HL-60/S4 (cell line): ENCODE results near the gene ZNF682.
"Not testable (repeated sequence)": the region's sequence is repeated elsewhere in the genome, so short reads cannot be mapped to it uniquely, and the experiment has no call there.

Experiments used
- in situ Hi-C: fragments of 300-500 bp; cut with MboI; formaldehyde crosslinking; loops from 2 replicates; pipeline ENCODE4 v1.14.3; 2022; ENCODE audit warnings: low sequenced_read_pairs

Gene ZNF682

DNA sequence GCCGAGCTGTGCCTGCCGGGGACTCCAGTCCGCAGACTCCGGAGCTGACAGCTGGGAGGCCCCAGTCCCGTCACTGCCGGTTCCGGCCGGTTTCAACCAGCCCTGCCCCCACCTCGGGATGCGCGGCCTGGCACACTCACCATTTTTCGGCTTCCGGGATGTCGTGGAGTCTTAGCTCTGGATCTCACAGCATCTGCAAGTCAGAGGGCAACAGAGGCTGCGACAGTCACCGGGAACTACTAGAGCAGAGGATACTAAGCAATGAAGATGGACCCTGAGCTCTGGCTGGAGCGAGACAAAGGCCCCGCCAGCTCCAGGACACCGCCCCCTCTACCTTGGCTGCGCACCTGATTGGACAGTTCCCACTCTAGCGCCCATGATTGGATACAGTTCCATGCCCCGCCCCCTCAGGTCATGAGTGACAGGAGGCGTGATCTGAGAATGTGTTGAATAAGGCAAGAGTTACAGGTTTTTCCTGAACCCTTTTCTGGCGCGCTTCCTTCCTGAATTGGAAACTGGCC is at the start of gene ZNF682:
Gene ZNF682, minus strand, starts transcription at position 303 of the 521 bp plus-strand sequence. Its CDS starts 160 bp downstream, at position 143.
- in situ Hi-C loops: no loop called here

DNA sequence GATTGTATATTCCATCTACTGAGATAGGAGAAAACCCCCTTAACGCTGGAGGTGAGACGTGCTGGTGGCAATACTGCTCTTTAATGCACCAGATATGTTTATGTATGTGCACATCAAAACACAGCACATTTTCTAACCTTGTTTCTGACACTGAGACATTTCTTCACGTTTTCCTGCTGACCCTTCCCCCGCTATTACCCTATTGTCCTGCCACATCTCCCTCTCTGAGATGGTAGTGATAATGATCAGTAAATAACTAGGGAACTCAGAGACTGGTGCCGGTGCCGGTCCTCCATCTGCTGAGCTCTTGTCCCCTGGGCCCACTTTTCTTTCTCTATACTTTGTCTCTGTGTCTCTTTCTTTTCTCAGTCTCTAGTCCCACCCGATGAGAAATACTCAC is 43.6 kb upstream of the ZNF682 start:
- in situ Hi-C loops: not testable (repeated sequence)

GRCh38 chr19:20082232-20082833 is 43.0 kb upstream of the ZNF682 start:
- in situ Hi-C loops: not testable (repeated sequence)

DNA sequence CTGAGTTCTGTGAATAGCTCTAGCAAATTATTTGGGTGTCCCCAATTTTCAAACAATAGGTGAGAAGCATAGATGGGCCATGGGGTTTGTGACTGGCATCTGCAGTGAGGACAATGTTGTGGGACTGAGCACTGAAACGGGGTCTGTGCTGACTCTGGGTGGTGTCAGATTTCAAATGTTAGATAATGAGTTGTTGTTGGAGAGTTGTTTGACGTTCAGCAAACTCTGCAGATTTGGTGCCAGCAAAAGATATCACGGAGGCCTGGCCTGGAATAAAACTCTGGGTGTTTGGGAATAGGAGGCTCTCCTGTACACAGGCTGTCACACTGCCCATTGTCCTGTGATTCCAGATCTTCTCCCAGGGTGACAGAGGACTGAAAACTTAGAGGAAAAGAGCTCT is 41.4 kb upstream of the ZNF682 start:
- in situ Hi-C loops: no loop called here

DNA sequence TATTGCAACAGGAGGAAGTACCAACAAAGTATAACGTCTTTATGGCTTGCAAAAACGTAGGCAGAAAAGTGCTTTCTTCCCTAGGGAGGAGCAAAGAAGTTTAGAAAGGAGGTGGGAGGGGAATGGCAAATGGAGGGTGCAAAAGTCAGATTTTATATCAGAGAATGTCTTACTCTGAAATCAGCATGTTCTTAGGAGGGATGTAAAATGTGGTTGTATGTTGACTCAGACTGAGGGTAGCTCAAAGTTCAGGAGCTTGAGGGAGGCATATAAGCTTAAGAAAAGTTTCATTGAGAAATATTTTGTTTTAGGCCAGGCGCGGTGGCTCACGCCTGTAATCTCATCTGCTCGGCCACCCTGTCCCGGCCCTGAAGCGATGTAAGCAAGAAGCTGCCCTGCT is 40.2 kb upstream of the ZNF682 start:
- in situ Hi-C loops: no loop called here

DNA sequence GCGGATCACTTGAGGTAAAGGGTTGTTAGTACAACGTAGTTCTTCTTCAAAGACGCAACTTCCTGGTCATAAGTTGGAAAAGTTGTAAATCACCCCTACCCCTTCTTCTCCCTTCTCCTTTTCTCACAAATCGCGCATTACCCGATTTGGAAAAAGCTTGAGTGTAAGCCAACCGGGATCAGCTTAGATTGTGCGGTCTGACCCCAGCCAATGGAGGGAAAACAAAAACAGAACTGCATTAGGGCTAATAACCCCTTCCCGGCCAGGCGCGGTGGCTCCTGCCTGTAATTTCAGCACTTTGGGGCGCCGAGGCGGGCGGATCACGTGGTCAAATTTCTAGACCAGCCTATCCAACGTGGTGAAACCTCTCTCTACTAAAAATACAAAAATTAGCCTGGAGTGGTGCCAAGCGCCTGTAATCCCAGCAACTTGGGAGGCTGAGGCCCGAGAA is 39.3 kb upstream of the ZNF682 start:
- in situ Hi-C loops: no loop called here

- in situ Hi-C loops: no loop called here
These were observed 38.6 kb upstream of the ZNF682 start, which contains the start of gene ZNF90 for GRCh38 chr19:20077791-20078463. ZNF90 (plus strand) TSS chr19:20078000; CDS start chr19:20078133, 133 bp downstream.

- in situ Hi-C loops: no loop called here
These were observed 33.6 kb upstream of the ZNF682 start for GRCh38 chr19:20072936-20073335.

DNA sequence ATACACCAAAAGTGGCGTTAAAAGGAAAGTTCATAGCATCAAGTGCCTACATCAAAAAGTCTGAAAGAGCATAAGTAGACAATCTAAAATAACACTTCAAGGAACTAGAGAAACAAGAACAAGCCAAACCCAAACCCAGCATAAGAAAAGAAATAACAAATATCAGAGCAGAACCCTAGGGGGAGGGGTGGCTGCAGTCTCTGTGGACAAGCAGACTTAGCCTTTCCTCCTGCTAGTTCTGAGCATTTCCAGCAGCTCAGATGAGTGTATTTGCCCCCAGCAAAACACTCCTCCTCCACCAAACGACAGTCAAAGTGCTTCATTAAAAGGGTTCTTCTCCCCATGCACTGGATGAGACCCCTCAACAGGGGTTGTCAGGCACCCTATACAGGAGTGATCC is 31.4 kb upstream of the ZNF682 start:
- in situ Hi-C loops: no loop called here

DNA sequence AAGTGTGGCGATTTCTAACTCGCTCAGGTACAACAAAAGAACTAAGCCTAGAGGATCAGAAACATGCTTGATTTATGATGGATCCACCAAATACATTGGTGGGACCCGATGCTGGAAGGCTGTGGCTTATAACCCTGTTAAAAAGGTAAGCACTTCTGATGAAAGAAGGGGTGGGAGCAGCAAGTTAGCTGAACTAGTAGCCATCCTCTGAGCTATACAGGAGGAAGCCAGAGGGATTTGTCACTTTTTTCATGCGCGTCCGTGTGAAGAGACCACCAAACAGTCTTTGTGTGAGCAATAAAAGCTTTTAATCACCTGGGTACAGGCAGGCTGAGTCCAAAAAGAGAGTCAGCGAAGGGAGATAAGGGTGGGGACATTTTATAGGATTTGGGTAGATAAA is 29.3 kb upstream of the ZNF682 start:
- in situ Hi-C loops: not testable (repeated sequence)

DNA sequence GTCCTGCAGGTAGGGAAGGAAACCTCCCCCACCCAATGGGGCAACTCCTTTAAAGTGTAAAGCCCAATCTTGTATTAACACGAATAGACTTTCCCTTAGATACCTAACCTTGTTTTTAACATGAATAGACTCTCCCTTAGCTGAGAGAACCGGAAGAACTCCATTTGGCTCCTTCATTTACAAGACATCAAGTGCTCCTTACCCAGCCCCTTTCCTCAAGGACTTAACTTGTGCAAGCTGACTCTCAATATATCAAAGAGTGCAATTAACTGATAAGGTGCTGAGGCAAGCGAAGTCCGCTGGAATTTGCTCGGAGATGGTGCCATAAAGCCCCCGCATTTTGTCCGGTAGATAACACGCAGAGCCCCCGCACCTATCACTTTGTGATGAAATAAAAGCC is 28.6 kb upstream of the ZNF682 start:
- in situ Hi-C loops: no loop called here

DNA sequence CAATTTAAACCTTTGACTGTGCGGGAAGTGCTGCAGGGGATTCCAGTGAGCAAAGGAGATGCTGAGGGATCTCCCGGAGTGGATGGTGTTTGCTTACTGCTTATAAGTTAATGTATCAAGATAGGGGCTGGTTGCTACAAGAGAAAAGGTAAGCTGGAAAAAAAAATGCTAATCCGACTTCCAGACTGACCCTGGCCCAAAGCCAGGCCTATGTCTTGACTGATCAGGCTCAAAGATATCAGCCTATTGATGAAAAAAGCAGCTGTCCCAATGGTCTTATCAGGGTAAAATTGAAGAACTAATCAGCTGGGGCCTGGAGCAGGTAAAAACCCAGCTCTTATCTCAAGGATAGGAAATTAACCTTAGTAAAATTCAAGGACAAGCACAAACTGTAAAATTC is 27.6 kb upstream of the ZNF682 start:
- in situ Hi-C loops: no loop called here

GRCh38 chr19:20060282-20060681 is 21.0 kb upstream of the ZNF682 start:
- in situ Hi-C loops: no loop called here

- in situ Hi-C loops: not testable (repeated sequence)
These were observed 19.4 kb upstream of the ZNF682 start for GRCh38 chr19:20058738-20059137.

DNA sequence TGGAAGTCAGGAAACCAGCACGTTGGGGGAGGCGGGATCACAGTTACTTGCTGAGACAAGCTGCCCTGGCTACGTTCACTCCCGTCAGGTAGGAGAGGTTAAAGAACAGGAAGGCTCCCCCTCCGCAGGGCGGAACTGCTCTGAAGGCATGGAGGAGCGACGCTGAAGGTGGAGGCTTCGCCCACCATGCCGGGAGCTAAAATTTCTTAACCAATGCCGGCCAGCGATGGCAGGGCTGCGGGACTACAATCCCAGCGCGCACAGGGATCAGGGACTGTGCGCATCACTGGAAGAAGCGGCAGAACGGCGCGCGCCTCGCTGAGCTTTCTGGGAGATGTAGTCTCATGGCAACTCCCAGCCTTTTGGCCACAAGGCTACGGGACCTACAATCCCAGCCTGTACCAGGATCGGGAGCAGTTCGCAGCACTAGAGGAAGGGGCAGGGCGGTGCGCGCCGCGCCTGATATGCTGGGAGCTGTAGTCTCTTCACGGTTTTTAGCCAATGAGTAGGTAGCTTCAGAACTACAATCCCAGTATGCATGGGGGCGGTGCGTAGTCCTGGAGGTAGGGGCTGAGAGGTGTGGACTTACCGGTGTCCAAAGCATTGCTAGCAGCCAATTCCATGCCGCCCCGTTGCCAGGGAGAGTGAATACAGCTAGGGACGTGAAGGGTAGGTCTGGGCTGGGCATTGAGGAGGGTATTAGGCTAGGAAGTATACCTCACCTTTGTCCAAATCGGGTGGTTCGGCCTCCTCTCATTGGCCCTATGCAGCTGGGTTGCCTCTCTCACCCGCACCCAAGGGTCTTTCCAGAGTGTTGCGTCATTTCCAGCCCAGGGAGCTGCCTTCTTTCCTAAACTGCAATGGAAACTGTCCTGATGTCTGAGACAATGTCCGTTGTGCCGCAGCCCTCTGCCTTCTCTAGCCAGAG is 12.8 kb upstream of the ZNF682 start:
- in situ Hi-C loops: no loop called here

- in situ Hi-C loops: not testable (repeated sequence)
These were observed 6.4 kb upstream of the ZNF682 start for GRCh38 chr19:20045742-20046141.

DNA sequence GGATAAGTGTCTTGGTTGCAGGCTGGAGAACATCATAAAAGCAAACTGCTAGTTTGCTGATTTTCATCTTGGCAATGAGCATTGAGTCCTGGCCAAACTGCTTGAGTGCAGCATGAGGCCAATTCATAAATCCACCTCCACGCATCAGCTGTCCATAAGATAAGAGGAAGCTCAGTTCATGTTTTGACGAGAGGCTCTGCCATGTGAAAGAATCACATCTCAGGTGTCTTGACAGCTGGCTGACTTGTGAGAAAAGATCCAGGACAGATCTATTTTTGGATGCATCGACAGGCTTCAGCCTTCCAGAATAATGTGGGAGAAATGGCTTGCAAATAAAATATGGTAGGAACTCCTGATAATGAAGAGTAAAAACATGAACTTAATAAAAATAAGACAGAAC is 5.4 kb upstream of the ZNF682 start:
- in situ Hi-C loops: no loop called here

DNA sequence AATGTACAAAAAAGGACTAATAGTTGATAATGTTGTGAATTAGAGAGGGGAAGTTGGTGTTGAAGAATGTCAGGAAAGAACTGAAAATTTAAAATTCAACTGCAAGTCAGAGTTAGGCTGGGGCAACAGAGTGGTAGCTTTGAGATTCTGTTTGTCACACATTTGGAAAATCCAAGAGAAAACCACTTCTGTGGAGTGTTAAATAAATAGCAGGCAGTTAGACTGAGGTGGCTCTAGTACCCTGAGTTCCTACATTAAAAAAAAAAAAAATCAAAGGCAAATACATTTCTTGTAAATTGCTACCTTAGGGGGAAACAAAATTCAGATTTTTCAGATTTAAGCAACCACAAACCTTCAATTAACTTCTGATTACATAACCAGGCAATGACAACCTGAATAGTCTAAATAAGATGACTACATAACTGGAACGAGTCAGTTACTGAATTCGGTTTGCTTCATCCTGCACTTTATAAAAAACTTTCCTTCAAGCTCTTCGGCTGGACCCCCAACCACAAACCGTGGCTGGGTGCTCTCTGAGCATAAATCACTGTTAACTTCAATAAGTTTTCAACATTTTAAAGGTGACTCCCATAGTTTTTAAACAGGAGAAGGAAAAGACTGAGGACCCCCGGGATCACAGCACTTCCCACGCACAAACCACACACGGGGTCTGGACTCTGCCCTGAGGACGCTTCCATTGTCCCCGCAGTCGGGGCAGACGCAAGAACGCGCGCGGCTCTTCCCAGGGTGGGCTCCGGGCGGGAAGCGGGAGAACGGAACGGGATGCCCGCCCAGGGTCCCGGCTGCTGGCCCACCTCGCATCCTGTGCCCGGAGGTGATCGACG is 725 bp downstream of the ZNF682 start:
- in situ Hi-C loops: no loop called here

GRCh38 chr19:20035935-20036334 is 3.4 kb downstream of the ZNF682 start:
- in situ Hi-C loops: no loop called here

GRCh38 chr19:20028611-20029010 is 10.7 kb downstream of the ZNF682 start:
- in situ Hi-C loops: no loop called here
